ENCODE data around the gene KCNN3.

DNA sequence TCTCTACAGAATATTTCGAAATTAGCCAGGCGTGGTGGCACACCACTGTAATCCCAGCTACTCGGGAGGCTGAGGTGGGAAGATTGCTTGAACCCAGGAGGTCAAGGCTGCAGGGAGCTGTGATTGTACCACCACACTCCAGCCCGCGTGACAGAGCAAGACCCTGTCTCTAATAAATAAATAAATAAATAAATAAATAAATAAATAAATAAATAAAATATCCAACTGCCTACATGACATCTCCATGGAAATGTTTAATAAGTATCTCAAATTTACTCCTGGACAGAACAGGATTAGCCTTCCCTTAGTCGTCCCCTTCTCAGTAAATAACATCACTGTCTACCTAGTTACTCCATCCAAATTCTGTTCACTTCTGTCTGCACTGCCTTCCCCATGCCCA is 29.0 kb upstream of the KCNN3 start:
- TF ChIP-seq, protein P1, sequence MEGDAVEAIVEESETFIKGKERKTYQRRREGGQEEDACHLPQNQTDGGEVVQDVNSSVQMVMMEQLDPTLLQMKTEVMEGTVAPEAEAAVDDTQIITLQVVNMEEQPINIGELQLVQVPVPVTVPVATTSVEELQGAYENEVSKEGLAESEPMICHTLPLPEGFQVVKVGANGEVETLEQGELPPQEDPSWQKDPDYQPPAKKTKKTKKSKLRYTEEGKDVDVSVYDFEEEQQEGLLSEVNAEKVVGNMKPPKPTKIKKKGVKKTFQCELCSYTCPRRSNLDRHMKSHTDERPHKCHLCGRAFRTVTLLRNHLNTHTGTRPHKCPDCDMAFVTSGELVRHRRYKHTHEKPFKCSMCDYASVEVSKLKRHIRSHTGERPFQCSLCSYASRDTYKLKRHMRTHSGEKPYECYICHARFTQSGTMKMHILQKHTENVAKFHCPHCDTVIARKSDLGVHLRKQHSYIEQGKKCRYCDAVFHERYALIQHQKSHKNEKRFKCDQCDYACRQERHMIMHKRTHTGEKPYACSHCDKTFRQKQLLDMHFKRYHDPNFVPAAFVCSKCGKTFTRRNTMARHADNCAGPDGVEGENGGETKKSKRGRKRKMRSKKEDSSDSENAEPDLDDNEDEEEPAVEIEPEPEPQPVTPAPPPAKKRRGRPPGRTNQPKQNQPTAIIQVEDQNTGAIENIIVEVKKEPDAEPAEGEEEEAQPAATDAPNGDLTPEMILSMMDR (IDR thresholded peaks at IDR 0.05), result no peak
- TF ChIP-seq EP300 (IDR thresholded peaks at IDR 0.05) (no peak), POLR2A (IDR thresholded peaks at IDR 0.05) (no peak)
